GM19372 (cell line): ENCODE measurements around the gene GNAS.
A peak's percentile ranks its signal among the peaks of the same experiment; 100 is the strongest.

Experiments used
- ATAC-seq: cut with Tn5 transposase; IDR thresholded peaks from one replicate; pipeline ENCODE4 v1.9.1; 2021; ENCODE audit warnings: mild to moderate bottlenecking, low read depth, moderate library complexity; ENCODE audit not compliant: unreplicated experiment

Gene GNAS

DNA sequence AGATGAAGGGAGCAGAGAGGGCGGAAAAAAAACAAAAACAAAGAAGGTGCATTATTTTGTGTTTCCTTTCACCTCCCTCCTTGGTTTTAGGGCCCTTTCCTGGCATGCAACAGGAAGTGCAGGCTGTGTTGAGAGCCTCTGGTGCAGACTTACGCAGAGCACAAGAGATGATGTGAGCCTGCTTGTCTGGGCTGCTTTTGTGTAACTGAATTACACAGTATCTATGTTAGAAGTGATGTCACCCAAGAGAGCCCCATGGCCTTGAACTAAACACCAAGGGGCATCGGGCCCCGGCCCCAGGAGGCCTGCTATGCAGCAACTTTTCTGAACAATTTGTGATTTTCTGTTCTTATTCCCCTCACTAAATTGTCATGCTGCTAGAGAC lies 25.5 kb downstream of the GNAS start:
- no peak for ATAC-seq

- no peak for ATAC-seq
These were observed 25.9 kb downstream of the GNAS start for GRCh38 chr20:58878399-58878798.

DNA sequence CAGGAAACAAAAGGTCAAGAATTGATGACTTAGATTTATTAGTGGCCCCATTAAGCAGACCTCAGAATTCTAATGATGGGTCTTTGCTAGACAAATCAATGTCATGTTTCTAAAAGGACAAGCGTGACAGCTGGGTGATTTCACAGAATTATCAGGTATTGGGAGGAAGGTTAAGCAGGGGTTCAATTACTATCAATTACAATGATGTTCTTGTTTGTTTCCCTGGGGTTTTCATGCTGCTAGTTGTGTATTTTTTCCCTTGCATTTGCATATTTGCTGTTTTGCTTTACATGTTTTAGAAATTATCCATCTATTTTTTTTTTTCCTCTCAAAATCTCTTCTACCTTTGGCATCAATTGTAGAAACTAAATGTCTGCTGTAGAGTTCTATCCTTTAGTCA lies 27.9 kb downstream of the GNAS start:
- ATAC-seq, result no peak

- ATAC-seq, result no peak
These were observed 28.7 kb downstream of the GNAS start for GRCh38 chr20:58880994-58881752.

GRCh38 chr20:58882704-58883089 lies 30.2 kb downstream of the GNAS start:
- no peak for ATAC-seq

- no peak for ATAC-seq
These were observed 30.8 kb downstream of the GNAS start for GRCh38 chr20:58883241-58883691.

DNA sequence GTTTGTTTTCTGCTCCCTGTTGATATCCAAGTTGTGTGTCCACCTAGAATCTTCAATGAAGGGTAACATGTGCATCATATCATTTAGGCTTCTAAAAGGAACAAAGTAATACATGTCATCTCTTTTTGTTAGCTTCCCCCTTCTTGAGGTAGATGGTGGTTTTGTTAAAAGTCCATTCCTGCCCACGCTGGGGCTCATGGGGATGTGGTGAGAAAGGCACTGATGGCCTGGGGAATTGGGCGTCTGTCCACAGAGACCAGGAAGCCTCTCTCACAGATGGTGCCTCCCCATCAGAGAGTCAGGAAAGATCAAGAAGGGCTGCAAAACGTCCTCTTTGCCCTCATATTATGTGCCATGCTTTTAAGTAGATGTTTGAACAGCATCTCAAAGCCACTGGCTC lies 32.5 kb downstream of the GNAS start:
- ATAC-seq, result no peak

GRCh38 chr20:58886546-58886945 lies 34.0 kb downstream of the GNAS start:
- ATAC-seq, result no peak

DNA sequence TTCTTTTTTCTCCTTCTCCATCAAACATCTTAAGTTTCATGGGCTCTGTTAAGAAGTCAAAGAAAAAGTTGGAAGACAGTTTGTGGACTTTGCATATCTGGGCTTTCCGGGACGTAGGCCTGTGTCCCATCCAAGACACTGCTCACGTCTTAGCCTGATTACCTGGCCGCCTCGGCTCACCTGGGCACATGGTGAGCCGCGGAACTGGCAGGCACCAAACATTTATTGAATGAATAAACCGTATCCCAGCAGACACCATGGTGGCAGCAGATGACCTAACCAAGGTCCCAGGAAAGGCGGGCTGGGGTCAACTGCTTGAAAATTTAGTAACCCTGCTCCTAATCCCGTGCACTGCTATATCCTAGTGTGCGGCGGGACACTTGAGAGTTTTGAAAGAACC lies 35.6 kb downstream of the GNAS start:
- ATAC-seq, result no peak

- ATAC-seq, result peak; percentile 34
These were observed 36.2 kb downstream of the GNAS start for GRCh38 chr20:58888521-58889333.

DNA sequence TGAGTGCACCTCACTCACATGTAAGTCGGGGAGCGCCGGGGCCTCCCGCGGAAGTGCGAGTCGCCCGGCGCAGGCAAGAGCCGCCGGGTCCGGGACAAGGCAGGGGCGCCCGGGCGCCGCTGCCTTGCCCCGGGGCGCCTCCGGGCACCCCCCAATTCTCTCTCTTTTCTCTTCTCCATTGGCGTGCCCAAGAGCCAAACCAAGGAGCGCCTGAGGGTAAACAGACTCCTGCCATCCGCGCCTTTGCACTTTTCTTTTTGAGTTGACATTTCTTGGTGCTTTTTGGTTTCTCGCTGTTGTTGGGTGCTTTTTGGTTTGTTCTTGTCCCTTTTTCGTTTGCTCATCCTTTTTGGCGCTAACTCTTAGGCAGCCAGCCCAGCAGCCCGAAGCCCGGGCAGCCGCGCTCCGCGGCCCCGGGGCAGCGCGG lies 36.8 kb downstream of the GNAS start:
- no peak for ATAC-seq

DNA sequence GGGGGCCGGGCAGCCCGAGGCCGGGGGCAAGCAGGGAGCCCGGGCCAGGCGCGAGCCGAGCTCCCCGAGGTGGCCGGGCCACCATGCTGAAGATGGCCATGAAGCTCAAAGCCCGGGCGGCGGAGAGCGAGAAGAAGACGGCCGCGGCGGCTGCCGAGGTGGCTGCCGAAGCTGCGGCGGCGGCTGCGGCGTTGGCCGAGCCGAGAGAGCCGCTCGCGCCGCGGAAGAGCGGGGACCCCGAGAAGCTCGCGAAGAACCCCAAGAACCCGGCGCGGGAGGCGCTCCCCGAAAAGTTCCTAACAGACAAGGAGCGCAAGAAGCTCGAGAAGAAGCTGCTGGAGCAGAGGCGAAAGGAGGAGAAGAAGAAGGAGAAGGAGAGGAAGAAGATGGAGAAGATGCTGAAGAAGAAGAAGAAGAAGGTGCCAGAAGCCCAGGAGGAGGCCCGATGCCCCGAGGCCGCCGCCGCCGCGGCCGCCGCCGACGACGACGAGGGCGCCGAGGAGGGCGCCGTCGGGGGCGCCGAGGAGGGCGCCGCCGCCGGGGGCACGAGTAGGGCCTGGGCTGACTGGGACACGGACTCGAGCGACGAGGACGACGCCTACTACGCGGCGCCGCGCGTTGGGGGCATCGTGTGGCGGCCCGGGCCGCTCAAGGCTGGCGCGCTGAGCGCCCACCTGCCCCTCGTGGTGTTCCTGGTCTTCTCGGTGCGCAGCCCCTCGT lies 37.4 kb downstream of the GNAS start:
- no peak for ATAC-seq

GRCh38 chr20:58890518-58891085 lies 38.1 kb downstream of the GNAS start:
- ATAC-seq, result peak; percentile 23

DNA sequence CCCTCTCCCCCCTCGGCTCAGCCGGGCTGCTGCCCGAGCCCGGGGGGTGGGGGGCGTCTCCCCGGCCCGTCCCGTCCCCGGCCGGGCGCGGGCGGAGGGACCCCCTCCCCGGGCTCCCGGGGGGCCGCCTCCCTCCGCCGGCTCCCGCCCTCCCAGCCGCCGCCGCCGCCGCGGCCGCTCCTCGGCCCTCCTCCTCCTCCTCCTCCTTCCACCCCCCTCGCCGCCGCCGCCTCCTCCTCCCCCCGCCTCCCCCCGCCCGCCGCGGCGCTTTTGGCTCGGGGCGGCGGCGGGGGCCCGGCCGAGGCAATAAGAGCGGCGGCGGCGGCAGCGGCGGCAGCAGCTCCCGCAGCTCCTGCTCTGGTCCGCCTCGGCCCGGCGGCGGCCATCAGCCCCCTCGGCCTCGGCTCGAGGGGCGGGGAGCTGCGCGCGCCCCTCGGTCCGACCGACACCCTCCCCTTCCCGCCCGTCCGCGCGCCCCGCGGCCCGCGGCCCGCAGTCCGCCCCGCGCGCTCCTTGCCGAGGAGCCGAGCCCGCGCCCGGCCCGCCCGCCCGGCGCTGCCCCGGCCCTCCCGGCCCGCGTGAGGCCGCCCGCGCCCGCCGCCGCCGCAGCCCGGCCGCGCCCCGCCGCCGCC lies 38.7 kb downstream of the GNAS start:
- peak; percentile 22 for ATAC-seq

DNA sequence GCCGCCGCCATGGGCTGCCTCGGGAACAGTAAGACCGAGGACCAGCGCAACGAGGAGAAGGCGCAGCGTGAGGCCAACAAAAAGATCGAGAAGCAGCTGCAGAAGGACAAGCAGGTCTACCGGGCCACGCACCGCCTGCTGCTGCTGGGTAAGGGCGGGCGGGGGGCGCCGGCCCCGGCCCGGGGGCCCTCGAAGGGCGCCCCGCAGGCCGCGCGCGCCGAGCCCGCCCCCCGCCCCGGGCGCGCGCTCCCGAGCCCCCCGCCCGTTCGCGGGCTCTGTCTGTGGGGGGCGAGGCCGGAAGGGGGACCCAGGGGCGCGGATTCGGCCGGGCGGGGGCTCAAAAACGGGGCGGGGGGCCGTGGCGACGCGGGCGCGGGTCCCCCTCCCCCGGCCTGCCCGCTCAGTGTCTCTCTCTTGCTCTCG lies 39.2 kb downstream of the GNAS start:
- ATAC-seq, result peak; percentile 1

DNA sequence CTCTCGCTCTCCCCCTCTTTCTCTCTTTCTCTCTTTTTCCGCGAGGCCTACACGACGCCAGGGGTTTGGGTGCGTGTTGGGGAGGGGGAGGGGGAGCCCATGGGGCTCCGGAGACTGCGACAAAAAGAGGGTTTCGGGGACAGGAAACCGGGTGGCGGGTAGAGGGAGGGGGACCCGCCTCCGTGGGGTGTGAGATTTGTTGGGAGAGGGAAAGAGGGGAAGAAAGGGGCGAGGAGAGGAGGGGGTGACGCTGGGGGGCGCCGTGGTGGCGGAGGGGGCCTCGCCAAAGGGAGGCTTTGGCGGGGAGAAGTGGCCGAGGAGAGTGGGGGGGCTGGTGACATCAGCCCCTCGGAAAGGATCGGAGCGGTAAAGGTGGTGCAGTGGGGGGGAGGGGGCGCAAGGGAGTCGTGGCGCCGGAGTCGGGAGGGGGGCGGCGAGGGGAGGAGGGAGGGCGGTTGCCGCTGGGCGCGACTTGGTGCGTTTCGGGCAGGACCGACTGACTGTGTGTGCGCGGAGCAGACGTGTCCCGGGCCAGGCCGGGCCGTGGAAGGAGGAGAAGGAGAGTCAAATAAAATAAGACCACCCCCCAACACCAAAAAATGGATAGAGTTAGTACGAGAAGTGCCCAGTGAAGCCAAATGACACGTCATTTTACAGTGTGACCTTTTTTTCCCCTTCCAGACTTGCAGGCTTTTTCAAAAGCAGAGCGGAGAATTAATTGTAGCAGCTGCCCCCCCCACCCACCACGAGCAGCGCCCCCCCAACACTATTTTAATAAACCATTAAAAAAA lies 39.8 kb downstream of the GNAS start:
- peak; percentile 6 for ATAC-seq

DNA sequence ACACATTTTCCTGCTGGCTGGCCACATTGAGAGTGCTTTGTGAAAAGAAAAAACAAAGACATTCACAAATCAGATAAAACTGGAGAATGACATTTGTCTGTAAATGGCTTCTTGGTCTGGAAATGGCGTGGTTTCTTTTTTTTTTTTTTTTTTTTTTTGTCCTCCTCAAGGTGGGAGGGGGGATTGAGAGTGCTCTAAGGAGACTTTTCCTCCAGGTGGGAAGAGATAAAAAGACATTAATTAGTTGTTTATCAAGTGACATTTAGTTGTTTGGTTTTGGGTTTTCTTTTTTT lies 40.4 kb downstream of the GNAS start:
- no peak for ATAC-seq

GRCh38 chr20:58893355-58894120 lies 41.0 kb downstream of the GNAS start:
- ATAC-seq, result no peak
